Activated CD4-positive, CD25-positive, alpha-beta regulatory T cell treated with anti-CD3 and anti-CD28 coated beads, Interleukin-2, amount 50 U/mL, for 24 hours (primary cell): ENCODE results near the gene HMOX2.

Experiments
- ATAC-seq, 2 donors: fragments of 150-1000 bp; cut with Tn5 transposase; one replicate each; pipeline ENCODE4 v1.10.0; 2021; ENCODE audit warnings: mild to moderate bottlenecking in 1 of 2, moderate library complexity in 1 of 2

The HMOX2 gene, protein sequence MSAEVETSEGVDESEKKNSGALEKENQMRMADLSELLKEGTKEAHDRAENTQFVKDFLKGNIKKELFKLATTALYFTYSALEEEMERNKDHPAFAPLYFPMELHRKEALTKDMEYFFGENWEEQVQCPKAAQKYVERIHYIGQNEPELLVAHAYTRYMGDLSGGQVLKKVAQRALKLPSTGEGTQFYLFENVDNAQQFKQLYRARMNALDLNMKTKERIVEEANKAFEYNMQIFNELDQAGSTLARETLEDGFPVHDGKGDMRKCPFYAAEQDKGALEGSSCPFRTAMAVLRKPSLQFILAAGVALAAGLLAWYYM

DNA sequence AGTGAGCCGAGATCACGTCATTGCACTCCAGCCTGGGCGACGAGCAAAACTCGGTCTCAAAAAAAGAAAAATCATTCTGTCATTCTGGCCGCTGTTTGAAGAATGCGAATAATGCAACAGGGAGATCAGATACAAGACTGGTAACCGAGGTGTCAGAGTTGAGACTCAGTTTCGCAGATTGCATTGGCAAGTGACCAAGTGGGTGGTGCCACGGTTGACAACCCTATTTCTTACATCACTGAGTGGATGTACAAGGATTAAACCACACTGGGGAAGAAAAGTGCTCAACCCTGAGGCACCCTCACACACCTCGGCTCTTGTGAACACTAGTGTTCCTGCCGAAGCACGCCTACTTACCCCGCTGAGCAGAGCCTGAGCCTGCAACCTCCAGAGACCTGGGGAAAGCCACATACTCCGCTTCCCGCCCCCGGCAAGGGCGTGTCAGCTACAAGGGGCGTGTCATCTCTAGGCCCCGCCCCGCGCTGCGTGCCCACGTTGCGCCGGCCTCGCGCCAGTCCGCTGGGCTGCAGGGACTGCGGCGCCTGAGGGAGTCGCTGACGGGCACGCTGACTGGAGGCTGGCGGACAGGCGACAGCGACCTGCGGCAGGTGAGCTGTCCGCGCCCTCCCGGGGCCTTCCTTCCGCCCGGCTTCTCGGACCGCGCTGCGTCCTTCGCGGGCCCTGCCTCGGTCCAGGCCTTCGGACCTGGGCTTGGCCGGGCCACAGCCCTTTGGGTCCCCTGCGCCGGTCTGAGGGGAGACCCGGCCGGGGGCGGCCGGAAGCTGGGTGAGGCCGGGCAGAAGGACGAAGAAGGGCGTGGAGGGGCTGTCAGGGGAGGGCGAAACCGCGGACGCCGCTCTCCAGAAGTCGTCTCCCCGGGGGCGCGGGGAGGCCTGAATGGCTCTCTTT, at the start of gene HMOX2:
HMOX2 (plus strand) TSS at position 519 of the 909 bp plus-strand sequence. CDS start 29,127 bp downstream, outside the sequence.
- peak; percentile 88 for ATAC-seq

DNA sequence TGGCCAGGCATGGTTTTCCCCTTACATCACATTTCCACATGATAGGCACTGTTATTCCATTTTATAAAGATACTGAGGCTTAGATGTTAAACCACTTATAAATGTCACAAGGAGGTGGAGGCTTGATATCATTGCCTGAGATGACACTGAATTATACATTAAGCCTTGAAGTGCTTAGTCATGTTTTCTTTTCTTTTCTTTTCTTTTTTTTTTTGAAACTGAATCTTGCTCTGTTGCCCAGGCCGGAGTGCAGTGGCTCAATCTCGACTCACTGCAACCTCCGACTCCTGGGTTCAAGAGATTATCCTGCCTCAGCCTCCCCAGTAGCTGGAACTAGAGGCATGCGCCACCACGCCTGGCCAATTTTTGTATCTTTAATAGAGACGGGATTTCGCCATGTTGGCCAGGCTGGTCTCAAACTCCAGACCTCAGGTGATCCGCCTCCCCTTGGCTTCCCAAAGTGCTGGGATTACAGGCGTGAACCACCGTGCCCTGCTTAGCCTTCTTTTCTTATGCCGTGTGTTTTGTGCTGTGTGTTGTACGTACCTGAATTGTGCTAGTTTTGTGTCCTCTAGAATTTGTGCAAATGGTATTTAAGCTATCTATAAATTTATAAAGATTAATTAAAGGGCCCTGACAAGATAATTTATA, 49.4 kb upstream of the HMOX2 start:
- ATAC-seq, result no peak

DNA sequence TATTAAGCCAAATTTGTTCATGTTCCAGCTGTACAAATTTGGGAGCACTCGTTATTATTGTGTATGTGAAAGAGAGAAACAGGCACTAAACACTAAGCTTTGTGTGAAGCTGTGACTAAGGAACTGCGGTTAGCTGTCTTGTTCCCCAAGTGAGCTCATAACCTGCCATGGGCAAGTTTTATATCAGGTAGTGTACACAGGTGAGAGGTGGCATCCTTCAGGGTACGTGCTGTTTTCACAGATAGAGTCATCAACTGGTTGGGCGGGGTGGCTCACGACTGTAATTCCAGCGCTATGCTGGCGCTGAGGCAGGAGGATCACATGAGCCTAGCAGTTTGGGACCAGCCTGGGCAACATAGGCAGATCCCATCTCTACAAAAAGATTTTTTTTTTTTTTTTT, 47.7 kb upstream of the HMOX2 start:
- no peak for ATAC-seq

DNA sequence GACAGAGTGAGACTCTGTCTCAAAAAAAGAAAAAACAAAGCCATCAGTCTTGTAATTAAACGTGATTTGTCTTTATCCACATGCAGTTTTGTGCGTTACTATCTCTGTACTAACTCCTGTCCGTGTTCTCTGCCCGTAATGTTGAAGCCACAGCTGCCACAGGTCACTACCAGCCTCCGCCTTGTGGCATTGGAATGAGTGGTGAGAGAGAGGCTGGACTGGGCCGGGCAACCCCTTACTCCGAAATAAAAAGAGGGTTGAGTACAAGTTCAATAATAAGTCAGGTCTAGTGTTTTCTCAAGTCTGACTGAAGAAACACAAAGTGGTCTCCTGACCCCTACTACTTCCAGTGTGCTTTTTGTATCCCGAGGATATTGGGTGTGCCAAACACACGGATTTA, 45.2 kb upstream of the HMOX2 start:
- no peak for ATAC-seq

DNA sequence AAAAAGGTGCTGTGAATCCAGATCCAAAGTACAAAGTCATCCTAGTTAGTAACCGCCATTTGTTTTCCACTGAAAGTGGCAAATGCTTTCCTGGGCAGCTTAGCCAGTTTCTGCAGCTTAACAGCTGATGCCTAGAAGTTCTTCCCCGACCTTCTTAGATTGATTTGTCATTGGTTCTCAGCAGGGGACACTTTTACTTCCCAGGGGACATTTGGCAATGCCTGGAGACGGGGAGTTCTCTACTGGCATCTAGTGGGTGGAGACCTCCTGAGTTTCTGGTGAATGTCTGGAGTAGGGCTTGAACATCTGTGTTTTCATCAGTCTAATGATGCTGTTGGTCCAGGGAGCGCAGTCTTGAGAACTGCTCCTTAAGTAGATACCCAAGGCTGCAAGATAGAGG, 43.0 kb upstream of the HMOX2 start:
- ATAC-seq, result no peak

DNA sequence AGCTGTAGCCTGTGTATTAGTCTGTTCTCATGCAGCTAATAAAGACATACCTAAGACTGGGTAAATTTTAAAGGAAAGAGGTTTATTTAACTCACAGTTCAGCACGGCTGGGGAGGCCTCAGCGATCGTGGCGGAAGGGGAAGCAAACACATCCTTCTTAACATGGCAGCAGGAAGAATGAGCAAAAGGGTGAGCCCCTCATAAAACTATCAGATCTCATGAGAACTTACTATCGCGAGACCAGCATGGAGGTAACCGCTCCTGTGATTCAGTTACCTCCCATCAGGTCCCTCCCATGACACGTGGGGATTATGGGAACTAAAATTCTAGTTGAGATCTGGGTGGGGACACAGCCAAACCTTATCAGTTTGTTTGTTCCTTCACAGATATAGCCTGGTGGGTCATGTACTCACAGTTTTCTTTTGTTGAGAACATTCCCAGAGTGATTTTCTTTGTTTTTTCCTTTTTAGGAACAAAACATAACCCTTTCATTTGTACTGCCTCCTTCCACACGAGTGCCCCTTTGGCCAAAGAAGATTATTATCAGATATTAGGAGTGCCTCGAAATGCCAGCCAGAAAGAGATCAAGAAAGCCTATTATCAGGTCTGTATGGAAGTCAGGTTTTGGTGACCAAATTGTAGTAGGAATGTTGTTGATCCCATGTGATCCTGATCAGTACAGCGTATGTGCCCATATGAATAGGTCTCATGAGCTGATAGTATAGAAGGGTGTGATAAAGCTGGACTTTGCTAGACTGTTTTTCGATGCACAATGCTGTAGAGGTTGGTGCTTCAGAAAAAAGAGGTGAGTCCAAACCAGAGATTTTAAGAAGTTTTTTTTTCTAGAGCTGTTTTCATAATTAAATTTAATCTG, 42.0 kb upstream of the HMOX2 start:
- no peak for ATAC-seq

DNA sequence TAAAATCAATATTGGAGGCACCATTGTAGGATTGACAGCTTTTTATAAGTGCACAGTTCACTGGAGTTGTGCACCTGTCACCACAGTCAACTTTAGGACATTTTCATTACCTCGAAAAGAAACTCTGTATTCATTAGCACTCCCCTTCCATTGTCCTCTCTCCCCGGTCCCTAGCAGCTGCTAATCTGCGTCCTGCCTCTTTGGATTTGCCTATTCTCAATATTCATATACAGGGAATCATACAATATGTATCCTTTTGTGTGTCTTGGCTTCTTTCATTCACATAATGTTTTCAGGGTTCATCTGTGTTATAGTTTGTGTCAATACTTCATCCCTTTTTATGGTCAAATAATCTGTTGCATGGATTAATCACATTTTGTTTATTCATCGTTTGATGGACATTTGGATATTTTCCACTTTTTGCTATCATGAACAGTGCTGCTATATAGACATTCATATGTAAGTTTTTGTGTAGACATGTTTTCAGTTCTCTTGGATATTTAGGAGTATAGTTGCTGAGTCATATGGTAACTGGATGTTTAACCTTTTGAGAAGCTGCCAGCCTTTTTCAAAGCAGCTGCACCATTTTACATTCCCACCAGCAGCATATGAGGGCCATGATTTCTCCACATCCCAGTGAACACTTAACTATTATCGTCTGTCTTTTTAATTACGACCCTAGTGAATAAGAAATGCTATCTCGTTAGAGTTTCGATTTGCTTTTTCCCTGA, 40.7 kb upstream of the HMOX2 start:
- no peak for ATAC-seq

DNA sequence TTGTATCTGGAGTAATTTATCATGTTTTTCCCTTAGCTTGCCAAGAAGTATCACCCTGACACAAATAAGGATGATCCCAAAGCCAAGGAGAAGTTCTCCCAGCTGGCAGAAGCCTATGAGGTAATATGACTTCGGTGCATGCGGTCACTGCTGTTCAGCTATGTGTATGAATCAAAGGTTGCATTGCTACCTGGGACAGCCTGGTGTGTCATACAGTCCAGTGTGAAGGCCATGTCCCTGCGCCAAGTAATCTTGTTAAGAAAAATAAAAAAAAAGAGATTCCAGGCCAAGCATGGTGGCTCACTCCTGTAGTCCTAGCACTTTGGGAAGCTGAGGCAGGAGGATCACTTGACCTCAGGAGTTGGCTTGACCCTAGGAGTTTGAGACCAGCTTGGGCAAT, 38.8 kb upstream of the HMOX2 start:
- ATAC-seq, result no peak

DNA sequence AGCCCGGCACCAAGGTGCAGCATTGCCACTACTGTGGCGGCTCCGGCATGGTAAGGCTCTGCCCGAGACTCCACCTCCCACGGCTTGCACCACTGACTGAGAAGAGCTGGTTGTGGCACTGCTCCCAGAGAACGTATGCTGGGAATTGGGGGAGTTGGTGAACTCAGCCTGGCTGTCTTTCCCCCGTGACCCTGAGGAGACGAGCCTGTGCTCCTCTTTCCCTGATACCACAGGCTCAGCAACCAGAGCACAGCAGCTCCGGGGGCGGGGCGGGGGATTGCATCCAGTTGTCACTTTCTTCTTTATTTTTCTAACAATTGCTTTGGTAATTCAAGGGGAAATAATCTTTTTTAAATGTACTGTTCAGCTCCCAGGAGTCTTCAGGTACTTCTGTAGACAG, 33.8 kb upstream of the HMOX2 start:
- no peak for ATAC-seq

DNA sequence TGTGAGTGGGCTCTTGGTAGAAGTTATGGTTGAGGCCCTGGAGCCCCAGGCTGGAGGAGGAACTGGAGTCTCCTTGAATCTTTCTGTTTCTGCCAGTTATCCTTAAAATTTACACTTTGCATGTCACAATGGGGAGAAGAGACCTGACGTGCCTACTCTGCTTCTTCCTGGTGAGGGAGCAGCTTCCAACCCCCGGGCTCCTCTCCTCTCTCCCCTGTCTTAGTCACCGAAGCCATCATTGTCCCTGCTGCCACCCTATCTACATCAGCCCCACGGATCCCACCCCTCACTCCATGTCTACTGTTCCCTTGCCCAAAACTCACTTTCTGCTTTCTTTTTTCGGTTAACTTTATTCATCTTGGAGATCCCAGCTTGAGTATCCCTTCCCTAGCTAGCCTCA, 32.9 kb upstream of the HMOX2 start:
- ATAC-seq, result no peak

DNA sequence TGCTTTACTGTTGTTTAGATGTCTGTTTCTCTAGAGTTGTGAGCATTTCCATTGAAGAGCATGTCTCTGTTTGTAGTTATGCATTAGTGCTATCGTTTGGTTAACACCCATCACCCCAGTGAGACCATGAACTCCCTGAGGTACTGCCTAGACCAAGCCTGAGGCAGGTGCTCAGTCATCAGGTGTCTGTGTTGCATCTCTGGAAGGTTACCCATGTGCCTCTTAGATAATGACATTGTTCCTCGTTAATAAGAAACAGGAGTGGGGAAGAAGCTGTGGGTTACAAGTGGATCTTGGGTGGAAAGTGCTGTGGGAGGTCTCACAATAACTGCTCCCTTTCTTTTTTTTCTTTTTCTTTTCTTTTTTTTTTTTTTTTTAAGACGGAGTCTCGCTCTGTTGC, 32.2 kb upstream of the HMOX2 start:
- no peak for ATAC-seq

DNA sequence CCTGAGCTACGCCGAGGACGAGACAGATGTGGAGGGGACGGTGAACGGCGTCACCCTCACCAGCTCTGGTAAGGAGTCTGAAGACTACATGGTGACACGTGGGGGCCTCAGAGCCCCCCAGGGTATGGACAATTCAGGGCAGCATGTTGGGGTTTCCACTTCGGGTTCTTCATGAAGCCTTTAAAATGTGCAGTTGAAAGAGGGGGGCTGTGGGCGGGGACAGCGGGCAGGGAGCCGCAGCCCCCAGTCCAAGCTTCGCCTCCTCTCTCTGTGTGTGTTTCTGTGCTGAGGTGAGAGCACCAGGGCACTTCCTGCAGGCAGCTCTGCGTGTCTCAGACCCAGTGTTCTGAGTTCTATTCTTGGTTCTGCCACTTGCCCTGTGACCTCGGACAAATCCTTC, 25.8 kb upstream of the HMOX2 start:
- ATAC-seq, result no peak

DNA sequence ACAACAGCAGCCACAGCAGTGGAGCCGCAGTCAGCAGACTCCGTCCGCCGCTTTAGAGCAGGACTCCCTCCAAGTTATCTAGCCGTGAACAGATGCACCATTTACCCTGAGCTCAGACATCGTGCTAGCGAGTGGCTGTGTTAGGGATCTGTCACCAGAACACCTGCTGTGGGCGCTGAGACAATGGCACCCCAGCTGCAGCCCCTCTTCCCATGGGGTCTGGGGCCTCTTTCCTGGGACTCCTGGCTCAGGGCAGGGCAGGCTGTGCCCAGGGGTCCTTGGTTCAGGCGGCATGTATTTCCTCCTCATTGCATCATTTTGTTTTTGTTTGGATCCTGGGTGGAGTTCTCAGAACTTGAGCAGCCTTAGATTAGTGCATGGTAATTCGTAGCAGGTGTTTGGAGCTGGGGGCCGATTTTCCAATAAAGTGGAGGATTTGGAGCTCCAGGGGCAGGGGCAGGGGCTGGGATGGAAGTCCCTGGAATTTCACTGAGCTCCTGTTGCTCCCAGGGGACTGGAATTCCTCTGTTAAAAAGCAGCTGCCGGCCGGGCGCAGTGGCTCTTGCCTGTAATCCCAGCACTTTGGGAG, 25.2 kb upstream of the HMOX2 start:
- ATAC-seq, result no peak

DNA sequence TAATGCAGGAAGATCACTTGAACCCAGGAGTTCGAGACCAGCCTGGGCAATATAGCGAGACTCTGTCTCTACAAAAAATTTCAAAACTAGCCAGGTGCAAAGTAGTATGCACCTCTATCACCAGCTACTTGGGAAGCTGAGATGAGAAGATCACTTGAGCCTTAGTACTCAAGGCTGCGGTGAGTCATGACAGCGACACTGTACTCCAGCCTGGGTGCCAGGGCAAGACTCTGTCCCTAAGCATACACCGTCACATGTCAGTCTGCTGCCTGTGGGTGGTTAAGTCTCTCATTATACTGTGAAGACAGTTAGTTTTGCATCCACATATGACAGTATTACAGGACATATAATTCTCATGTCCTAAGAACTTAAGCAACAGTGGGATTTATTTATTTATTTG, 23.5 kb upstream of the HMOX2 start:
- ATAC-seq, result no peak

DNA sequence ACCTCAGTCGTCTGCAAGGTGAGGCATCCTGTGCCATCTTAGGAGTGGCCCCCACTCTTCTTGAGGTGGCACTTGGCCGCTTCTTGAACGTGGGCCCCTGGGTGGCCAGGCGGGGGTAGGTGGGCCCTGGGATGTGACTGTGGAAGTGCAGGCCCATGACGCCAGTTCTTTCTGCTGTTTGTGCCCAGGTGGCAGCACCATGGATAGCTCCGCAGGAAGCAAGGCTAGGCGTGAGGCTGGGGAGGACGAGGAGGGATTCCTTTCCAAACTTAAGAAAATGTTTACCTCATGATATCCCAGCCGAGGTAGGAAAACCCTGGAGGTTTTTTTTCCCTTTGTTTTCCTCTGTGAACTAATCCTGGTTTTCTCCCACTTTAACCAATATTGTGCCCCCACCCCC, 21.6 kb upstream of the HMOX2 start:
- no peak for ATAC-seq

DNA sequence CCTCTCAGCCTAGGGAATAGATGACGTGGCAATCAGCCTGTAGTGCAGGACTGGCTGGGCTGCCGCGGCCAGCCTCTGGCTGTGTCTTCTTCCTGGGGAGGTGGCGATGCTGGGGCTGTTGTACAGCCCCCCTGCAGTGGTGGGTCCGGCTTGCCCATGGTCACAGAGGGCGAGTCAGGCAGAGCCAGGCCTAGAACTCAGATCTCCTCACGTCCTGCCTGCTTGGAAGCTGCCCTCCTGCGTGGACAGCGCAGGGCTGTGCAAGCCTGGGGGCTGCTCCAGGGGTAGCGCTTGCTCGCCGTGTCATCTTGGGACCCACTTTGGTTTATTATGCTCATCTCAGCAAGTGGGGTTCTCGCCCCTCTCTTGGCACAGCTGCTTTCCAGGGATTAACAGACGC, 21.1 kb upstream of the HMOX2 start:
- no peak for ATAC-seq

DNA sequence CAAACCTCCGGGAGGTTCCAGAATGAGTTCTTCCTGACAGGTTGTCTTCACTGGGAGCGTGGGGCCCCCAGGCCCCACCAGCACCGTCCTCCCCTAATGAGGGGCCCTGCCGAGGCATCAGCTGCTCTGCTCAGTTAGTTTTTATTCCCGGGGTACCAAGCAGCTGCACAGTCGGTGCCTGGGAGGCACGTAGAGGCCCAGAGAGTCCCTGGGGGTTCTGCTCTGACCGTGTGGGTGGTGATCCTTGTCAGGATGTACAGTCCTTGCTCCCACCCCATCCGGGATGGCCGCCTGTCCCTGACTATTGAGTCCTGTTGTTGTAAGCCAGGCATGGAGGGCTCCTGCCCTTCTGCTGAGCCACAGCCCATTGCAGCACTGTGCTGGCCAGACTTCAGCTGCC, 20.2 kb upstream of the HMOX2 start:
- no peak for ATAC-seq

DNA sequence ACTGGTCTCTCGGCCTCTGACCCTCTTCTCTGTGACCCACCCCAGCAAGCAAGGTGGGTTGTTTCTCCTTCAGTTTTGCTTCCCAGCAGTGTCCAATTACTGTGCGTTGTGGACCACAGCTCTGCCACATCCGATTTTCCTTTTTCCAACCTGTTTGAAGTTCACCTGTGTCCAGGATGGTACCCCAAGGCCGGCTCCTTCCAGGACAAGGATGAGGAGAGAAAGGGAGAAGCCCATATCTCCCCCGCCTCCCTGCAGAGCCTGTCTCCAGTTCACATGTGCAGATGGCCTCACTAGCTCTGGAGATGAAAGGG, 15.3 kb upstream of the HMOX2 start:
- ATAC-seq, result no peak

DNA sequence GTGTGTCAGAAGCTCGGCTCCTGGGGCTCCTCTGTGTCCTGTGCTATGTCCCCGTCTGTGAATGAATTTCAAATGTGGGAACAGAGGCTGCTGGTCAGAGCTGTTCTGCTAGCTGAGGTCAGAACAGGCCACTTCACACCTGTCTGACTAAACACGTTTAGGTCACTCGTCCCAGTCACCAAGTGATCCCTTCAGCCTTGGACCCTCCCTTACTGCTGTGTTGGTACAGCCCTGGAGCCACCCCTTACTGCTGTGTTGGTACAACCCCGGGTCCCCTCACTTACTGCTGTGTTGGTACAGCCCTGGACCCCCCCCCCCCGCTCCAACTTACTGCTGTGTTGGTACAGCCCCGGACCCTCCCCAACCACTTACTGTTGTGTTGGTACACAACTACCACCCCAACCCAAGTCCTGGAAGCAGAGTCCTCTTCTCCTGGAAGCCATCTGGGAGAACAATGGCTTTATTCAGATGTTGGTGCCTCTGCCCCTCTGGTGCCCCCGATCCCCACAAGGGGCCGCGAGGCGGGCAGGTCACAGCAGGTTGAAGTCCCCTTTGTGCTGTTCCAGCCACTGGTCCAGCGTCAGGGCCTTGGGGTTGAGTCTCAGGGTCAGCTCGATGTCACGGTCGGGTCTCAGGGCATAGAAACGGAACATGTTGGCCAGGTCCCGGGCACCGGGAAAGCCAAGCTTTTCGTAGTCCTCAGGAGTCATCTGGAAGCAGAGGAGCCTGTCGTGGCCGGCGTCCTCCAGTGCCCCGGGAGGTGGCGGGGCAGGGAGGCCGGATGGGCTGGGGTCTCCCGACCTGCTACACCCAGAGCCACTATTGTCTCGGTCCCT, 14.7 kb upstream of the HMOX2 start:
- no peak for ATAC-seq

DNA sequence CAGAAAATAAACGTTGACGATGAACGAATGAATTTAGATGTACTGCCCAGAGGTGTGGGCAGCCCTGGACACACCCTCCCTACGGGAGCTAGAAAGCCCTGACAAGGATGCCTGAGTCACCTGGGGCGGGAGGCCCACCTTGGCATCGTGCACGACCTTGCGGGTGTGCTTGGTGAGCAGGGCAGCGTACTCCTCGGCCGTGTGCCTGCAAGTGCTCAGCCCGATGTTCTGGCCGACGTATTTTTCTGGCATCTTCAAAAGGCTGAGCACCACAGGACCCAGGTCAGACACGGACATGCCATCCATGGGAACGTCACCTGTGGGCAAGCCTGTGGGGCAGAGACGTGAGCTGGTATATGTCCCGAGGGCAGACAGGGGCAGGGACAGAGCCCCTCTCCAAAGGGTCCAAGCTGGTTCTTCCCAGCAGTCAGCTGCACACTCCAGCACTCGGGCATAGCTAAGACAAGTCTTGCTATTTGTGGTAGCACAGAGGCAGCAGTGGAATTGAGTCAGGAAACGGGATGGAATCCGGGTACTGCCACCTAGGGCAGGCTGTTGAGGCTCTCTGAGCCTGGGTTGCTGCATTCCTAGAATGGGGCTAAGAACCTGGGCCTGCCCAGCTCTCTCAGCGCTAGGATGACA, 12.6 kb upstream of the HMOX2 start:
- no peak for ATAC-seq
